ENCODE results near the gene DIAPH1. TPM values are rescaled to one million over a fixed set of nuclear protein-coding genes. Genes with fewer than 3 reads are reported as not detected.

DIAPH1 gene
- total RNA-seq (2021): 117 and 123 TPM in 2 replicates
- long read RNA-seq, partial matches to known transcripts: 16 of 46 reads
- long read RNA-seq, other reads (novel, unspliced or antisense): 30 of 46 reads

DNA sequence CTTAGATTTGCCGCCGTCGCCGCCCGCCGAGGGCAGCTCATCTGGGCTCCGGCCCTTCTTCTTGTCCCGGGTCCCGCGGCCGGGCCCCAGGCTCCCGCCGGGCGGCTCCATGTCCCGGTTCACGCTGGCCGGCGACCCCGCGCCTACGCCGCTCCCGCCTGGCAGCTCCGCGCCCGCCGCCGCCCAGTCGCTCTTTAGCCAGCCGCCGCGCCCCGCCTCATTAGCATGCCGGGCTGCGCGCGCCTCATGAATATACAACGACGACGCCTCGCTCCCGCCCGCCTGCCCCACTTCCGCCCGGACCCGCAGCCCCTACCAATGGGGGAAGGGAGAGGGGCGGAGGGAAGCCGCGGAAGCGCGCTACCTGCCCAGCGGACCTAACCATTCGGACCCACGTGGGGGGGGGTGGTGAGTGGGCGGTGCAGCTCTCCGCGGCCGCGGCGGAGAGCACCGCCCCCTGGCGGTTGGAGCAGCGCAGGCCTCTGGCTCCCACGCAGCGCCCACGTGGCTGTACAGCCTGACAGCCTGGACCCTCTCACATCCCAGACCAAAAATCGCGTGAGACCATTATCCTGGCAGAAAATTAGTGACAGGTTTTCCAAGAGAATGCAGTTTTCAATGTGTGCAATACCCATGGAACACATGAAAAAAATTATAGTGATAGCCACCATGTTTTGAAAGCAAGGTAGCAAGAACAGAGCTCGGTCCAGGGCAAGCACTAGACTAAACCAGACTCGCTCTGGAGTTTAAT, at the start of gene DIAPH1:
TSS of gene DIAPH1 (minus strand) at position 197 of the 751 bp plus-strand sequence. CDS start at position 111, 86 bp downstream.
- no peak within 1 kb of the TSS for H2AK5ac ChIP-seq (ENCODE audit: insufficient read length, low read length)
- Mint-ChIP-seq H3K4me1 (peaks cover 39 to 45% of the 10 kb centered on the region in 2 experiments), H3K9me3 (peaks cover 0 to 3% of the 10 kb centered on the region in 2 experiments; a peak in 1 of 5 replicates), H3K27ac (peak within 1 kb of the TSS; percentile 96 to 99 (median 96)), H3K27me3 (ENCODE audit: low read depth) (no peaks in the 10 kb centered on the region), H3K36me3 (ENCODE audit: insufficient read depth in 1 of 3, low read depth in 3 of 3) (peaks cover 8 to 34% (median 28%) of the 10 kb centered on the region in 3 experiments; a peak in 5 of 7 replicates), H3K4me3 (peak within 1 kb of the TSS; percentile 91 to 98)
- H3T11ph ChIP-seq (ENCODE audit: low read length): no peak within 1 kb of the TSS
- DNase-seq: peak; percentile 98
- no peak within 1 kb of the TSS for H4K91ac ChIP-seq (ENCODE audit: insufficient read length, low read depth, low read length)
- H3K18ac ChIP-seq (ENCODE audit: insufficient read length, low read depth, low read length): no peak within 1 kb of the TSS
- H2BK5ac ChIP-seq (ENCODE audit: insufficient read length, low read length): no peak within 1 kb of the TSS
- no peaks in the 10 kb centered on the region for H4K20me1 ChIP-seq (ENCODE audit: control insufficient read depth, insufficient read depth, insufficient read length)
- no peaks in the 10 kb centered on the region for H3K79me1 ChIP-seq (ENCODE audit: insufficient read depth, low read depth, low read length, poor library complexity, severe bottlenecking)
- TF ChIP-seq, protein P1, sequence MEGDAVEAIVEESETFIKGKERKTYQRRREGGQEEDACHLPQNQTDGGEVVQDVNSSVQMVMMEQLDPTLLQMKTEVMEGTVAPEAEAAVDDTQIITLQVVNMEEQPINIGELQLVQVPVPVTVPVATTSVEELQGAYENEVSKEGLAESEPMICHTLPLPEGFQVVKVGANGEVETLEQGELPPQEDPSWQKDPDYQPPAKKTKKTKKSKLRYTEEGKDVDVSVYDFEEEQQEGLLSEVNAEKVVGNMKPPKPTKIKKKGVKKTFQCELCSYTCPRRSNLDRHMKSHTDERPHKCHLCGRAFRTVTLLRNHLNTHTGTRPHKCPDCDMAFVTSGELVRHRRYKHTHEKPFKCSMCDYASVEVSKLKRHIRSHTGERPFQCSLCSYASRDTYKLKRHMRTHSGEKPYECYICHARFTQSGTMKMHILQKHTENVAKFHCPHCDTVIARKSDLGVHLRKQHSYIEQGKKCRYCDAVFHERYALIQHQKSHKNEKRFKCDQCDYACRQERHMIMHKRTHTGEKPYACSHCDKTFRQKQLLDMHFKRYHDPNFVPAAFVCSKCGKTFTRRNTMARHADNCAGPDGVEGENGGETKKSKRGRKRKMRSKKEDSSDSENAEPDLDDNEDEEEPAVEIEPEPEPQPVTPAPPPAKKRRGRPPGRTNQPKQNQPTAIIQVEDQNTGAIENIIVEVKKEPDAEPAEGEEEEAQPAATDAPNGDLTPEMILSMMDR (conservative IDR thresholded peaks at IDR 0.05): peak; percentile 99
- no peak within 1 kb of the TSS for H2BK12ac ChIP-seq (ENCODE audit: insufficient read length, low read depth, low read length)
- H3K4me2 ChIP-seq (ENCODE audit: insufficient read depth, insufficient read length, low read length): peak within 1 kb of the TSS; percentile 86
- H2BK15ac ChIP-seq (ENCODE audit: low read depth, low read length): no peak within 1 kb of the TSS
- no peak within 1 kb of the TSS for H4K8ac ChIP-seq (replicated peaks; ENCODE audit: insufficient read length, low read depth, low read length)
- H2AFZ ChIP-seq (ENCODE audit: low read length): no peak within 1 kb of the TSS
- no CpG with 5 or more reads among the region's 70 CpGs for WGBS (ENCODE audit: extremely low coverage, insufficient read length, low lambda C conversion rate)
- H3K14ac ChIP-seq (ENCODE audit: insufficient read depth, low read length): no peak within 1 kb of the TSS; the same call in 1 of the 2 replicates
- no peak within 1 kb of the TSS for H3K27ac ChIP-seq (ENCODE audit: insufficient read length, low read depth, low read length)
- no peak within 1 kb of the TSS for H3K23ac ChIP-seq (ENCODE audit: insufficient read length, low read depth, low read length)
- H3K9me3 ChIP-seq (ENCODE audit: control insufficient read depth, low read depth, low read length): no peaks in the 10 kb centered on the region
- H3K23me2 ChIP-seq (ENCODE audit: insufficient read length, low read depth, low read length, poor library complexity, severe bottlenecking): no peaks in the 10 kb centered on the region
- no peaks in the 10 kb centered on the region for H3K4me1 ChIP-seq (ENCODE audit: insufficient read depth, low read length)
- H3K4ac ChIP-seq (ENCODE audit: low read depth, low read length): no peak within 1 kb of the TSS
- H3K9ac ChIP-seq (ENCODE audit: extremely low read depth, insufficient read length, low read length): peak within 1 kb of the TSS; percentile 52
- no peak within 1 kb of the TSS for H2BK120ac ChIP-seq (ENCODE audit: low read depth, low read length, poor library complexity, severe bottlenecking)
- no peak within 1 kb of the TSS for H2BK20ac ChIP-seq (ENCODE audit: low read depth, low read length, poor library complexity, severe bottlenecking)
- H3K79me2 ChIP-seq (ENCODE audit: insufficient read depth, low read length): peaks cover 13% of the 10 kb centered on the region; the same call in 1 of the 2 replicates
- no peaks in the 10 kb centered on the region for H3K27me3 ChIP-seq (ENCODE audit: insufficient read depth, low read length)
- H4K5ac ChIP-seq (ENCODE audit: insufficient read length, low read depth, low read length): no peak within 1 kb of the TSS
- H3K56ac ChIP-seq (ENCODE audit: insufficient read length, low read depth, low read length): no peak within 1 kb of the TSS

All from H9 (cell line).